PC-3 (cell line): ENCODE measurements around the gene CCDC77.

Source experiments
- EZH2 ChIP-seq: fragments of 300-600 bp; sonication (generic); IDR thresholded peaks from one replicate; pipeline ENCODE4 v1.6.1; 2017; ENCODE audit warnings: antibody characterized with exemption, mild to moderate bottlenecking, low read length; ENCODE audit not compliant: unreplicated experiment
- TF ChIP-seq, protein P1 (sequence below): fragments of 300-600 bp; sonication (generic); conservative IDR thresholded peaks from 2 replicates; pipeline ENCODE4 v1.5.1; 2017; ENCODE audit warnings: antibody characterized with exemption, low read depth, mild to moderate bottlenecking, low read length

DNA sequence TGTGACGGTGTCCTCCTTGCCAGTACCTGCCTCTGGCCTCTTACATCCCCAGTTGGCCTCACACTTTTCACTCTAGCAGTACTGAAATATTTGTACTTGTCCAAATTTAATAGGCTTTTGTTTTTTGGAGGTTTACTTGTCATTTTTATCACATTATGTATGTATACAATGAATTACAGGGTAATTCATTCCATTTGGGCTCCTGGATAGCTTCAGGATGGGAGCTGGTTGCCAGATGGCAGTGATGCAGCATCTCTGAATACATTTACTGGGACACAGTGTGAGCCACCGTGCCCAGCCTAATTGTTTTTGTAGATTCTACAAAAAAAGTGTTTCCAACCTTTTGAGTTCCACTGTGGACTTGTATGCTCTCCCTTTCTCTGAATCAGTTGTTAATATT lies 13.4 kb downstream of the CCDC77 start:
- TF ChIP-seq, protein P1, sequence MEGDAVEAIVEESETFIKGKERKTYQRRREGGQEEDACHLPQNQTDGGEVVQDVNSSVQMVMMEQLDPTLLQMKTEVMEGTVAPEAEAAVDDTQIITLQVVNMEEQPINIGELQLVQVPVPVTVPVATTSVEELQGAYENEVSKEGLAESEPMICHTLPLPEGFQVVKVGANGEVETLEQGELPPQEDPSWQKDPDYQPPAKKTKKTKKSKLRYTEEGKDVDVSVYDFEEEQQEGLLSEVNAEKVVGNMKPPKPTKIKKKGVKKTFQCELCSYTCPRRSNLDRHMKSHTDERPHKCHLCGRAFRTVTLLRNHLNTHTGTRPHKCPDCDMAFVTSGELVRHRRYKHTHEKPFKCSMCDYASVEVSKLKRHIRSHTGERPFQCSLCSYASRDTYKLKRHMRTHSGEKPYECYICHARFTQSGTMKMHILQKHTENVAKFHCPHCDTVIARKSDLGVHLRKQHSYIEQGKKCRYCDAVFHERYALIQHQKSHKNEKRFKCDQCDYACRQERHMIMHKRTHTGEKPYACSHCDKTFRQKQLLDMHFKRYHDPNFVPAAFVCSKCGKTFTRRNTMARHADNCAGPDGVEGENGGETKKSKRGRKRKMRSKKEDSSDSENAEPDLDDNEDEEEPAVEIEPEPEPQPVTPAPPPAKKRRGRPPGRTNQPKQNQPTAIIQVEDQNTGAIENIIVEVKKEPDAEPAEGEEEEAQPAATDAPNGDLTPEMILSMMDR: no peak
- no peak for TF ChIP-seq EZH2
